Measurements from ENCODE around the gene POLR3F. TPM values are rescaled to one million over a fixed set of nuclear protein-coding genes. Genes with fewer than 3 reads are reported as not detected.
A peak's percentile ranks its signal among the peaks of the same experiment; 100 is the strongest.

Gene POLR3F
- polyA plus RNA-seq, 3 donors = 4.1 to 6.7 (median 4.8) TPM

GRCh38 chr20:18504479-18505060 lies 37.4 kb downstream of the POLR3F start:
- peak overlapping the region; percentile 66 to 81 for H3K4me3 Mint-ChIP-seq
- DNase-seq = peak in 1 of 3 donors; percentile 68
- TF ChIP-seq CTCF (IDR thresholded peaks at IDR 0.05) = no peak
- peaks cover 0 to 6% (median 1%) of the 10 kb centered on the region in 3 donors for H3K27me3 Mint-ChIP-seq (ENCODE audit: low read depth in 3 of 3)
- H3K27ac ChIP-seq (ENCODE audit: low read depth in 1 of 2, low read length in 2 of 2) = no peak overlapping the region
- intact Hi-C loops (cut with micrococcal nuclease) = loop anchor here (5.0 kb wide), 2 partner anchors 63 to 743 kb away; partner anchors contain the start of gene SMIM26 (in 2 of the 2)
- peaks cover 24% of the 10 kb centered on the region for H3K4me1 Mint-ChIP-seq
- H3K36me3 Mint-ChIP-seq = peaks cover 0 to 5% of the 10 kb centered on the region in 2 donors
- peaks cover 20% of the 10 kb centered on the region for H3K79me2 ChIP-seq (ENCODE audit: insufficient read depth, low read length)
- no peak overlapping the region for H3K9ac ChIP-seq (ENCODE audit: insufficient read depth, low read length, poor library complexity, severe bottlenecking)
- no peaks in the 10 kb centered on the region for H3K9me3 ChIP-seq (replicated peaks in 1 of 2; ENCODE audit: control insufficient read depth in 1 of 2, insufficient read depth in 1 of 2, low read length in 2 of 2)
- peaks cover 0 to 1% of the 10 kb centered on the region in 2 donors for H3K36me3 ChIP-seq (replicated peaks in 1 of 2; ENCODE audit: control insufficient read depth in 1 of 2, insufficient read depth in 2 of 2, low read length in 2 of 2)
- 64% methylated on average over 30 of the region's 31 CpGs for WGBS (ENCODE audit: insufficient coverage)
- peaks cover 21 to 25% of the 10 kb centered on the region in 2 donors for H3K4me1 ChIP-seq (ENCODE audit: control insufficient read depth in 1 of 2, insufficient read depth in 2 of 2, low read length in 2 of 2)
- no peaks in the 10 kb centered on the region for H3K27me3 ChIP-seq (ENCODE audit: control insufficient read depth in 2 of 2, insufficient read depth in 2 of 2, low read length in 2 of 2)
- H4K20me1 ChIP-seq (ENCODE audit: insufficient read depth, low read length) = no peaks in the 10 kb centered on the region
- no peak overlapping the region for H3K4me3 ChIP-seq (replicated peaks in 1 of 3; ENCODE audit: low read depth in 2 of 3, low read length in 3 of 3)
- H3K9me3 Mint-ChIP-seq = peaks cover 0 to 2% (median 0%) of the 10 kb centered on the region in 7 donors
- H2AFZ ChIP-seq (ENCODE audit: insufficient read depth, low read depth, low read length, poor library complexity, severe bottlenecking) = peak overlapping the region; percentile 52
- H3K27ac Mint-ChIP-seq = peak overlapping the region in 3 of 7 donors; percentile 14 to 33 (median 26)
- no peak overlapping the region for H3K4me2 ChIP-seq (replicated peaks; ENCODE audit: extremely low read depth, low read length, poor library complexity, severe bottlenecking)

- Histone ChIP-seq H2AFZ (ENCODE audit: insufficient read depth, low read depth, low read length, poor library complexity, severe bottlenecking) (peak overlapping the region; percentile 81), H3K9me3 (replicated peaks in 1 of 2; ENCODE audit: control insufficient read depth in 1 of 2, insufficient read depth in 1 of 2, low read length in 2 of 2) (no peaks in the 10 kb centered on the region), H3K27ac (ENCODE audit: low read depth in 1 of 2, low read length in 2 of 2) (peak overlapping the region; percentile 97 to 98), H3K36me3 (replicated peaks in 1 of 2; ENCODE audit: control insufficient read depth in 1 of 2, insufficient read depth in 2 of 2, low read length in 2 of 2) (peaks cover 0 to 7% of the 10 kb centered on the region in 2 donors), H3K9ac (ENCODE audit: insufficient read depth, low read length, poor library complexity, severe bottlenecking) (peak overlapping the region; percentile 87), H3K27me3 (ENCODE audit: control insufficient read depth in 2 of 2, insufficient read depth in 2 of 2, low read length in 2 of 2) (no peaks in the 10 kb centered on the region), H3K4me3 (replicated peaks in 1 of 3; ENCODE audit: low read depth in 2 of 3, low read length in 3 of 3) (peak overlapping the region; percentile 62 to 92 (median 83)), H3K4me2 (replicated peaks; ENCODE audit: extremely low read depth, low read length, poor library complexity, severe bottlenecking) (peak overlapping the region; percentile 86), H3K4me1 (ENCODE audit: control insufficient read depth in 1 of 2, insufficient read depth in 2 of 2, low read length in 2 of 2) (peaks cover 39 to 46% of the 10 kb centered on the region in 2 donors), H4K20me1 (ENCODE audit: insufficient read depth, low read length) (no peaks in the 10 kb centered on the region), H3K79me2 (ENCODE audit: insufficient read depth, low read length) (peaks cover 36% of the 10 kb centered on the region)
- peak overlapping the region; percentile 100 for H3K27ac Mint-ChIP-seq
- peaks cover 7 to 21% of the 10 kb centered on the region in 2 donors for H3K36me3 Mint-ChIP-seq
- peak in 2 of 3 donors; percentile 7 to 29 for DNase-seq
- intact Hi-C loops (cut with micrococcal nuclease) = loop anchor here (2.0 to 5.0 kb wide), 3 partner anchors 40 to 741 kb away; partner anchors contain the start of genes SMIM26 (in 2 of the 2), DZANK1 (in 1 of the 2) and POLR3F (in 1 of the 2)
- WGBS (ENCODE audit: insufficient coverage) = 84% methylated on average over 5 of the region's 8 CpGs
- peaks cover 0 to 6% (median 1%) of the 10 kb centered on the region in 3 donors for H3K27me3 Mint-ChIP-seq (ENCODE audit: low read depth in 3 of 3)
- H3K4me1 Mint-ChIP-seq = peaks cover 45% of the 10 kb centered on the region
- H3K9me3 Mint-ChIP-seq = peaks cover 0 to 2% (median 0%) of the 10 kb centered on the region in 7 donors
- no peak for TF ChIP-seq CTCF (IDR thresholded peaks at IDR 0.05)
- H3K4me3 Mint-ChIP-seq = peak overlapping the region; percentile 93 to 99
Observed at GRCh38 chr20:18506744-18507143, 39.6 kb downstream of the POLR3F start.
